DMS 273 treated with DMSO at 0.1 percent for 48 hours (cell line): ENCODE data around the gene CHAF1A.

ENCODE experiments used
- DNase-seq: peaks from one replicate; lab custom pipeline; 2025; lab: John Stamatoyannopoulos, UW

Gene CHAF1A

GRCh38 chr19:4405977-4406376 is 3.5 kb downstream of the CHAF1A start:
- no peak for DNase-seq

- DNase-seq, result no peak
Observed at GRCh38 chr19:4406626-4407025, 4.2 kb downstream of the CHAF1A start.

- DNase-seq, result no peak
Observed at GRCh38 chr19:4409123-4409933, 6.9 kb downstream of the CHAF1A start.

GRCh38 chr19:4413588-4413987 is 11.1 kb downstream of the CHAF1A start:
- no peak for DNase-seq

GRCh38 chr19:4414144-4414799 is 11.8 kb downstream of the CHAF1A start:
- DNase-seq, result no peak

GRCh38 chr19:4414800-4415321 is 12.4 kb downstream of the CHAF1A start:
- peak; percentile 65 for DNase-seq

- DNase-seq, result no peak
Observed at GRCh38 chr19:4415352-4415751, 12.9 kb downstream of the CHAF1A start.

- DNase-seq, result no peak
Observed at GRCh38 chr19:4416268-4416667, 13.8 kb downstream of the CHAF1A start.

- DNase-seq, result no peak
Observed at GRCh38 chr19:4423416-4424126, 21.1 kb downstream of the CHAF1A start.

- DNase-seq, result no peak
Observed at GRCh38 chr19:4425537-4425936, 23.1 kb downstream of the CHAF1A start.

GRCh38 chr19:4428326-4428975 is 26.0 kb downstream of the CHAF1A start:
- no peak for DNase-seq

- no peak for DNase-seq
Observed at GRCh38 chr19:4429256-4429655, 26.8 kb downstream of the CHAF1A start.

GRCh38 chr19:4429771-4430171 is 27.3 kb downstream of the CHAF1A start:
- no peak for DNase-seq

- no peak for DNase-seq
Observed at GRCh38 chr19:4430760-4431159, 28.3 kb downstream of the CHAF1A start.

- DNase-seq, result no peak
Observed at GRCh38 chr19:4431296-4431695, 28.9 kb downstream of the CHAF1A start.

- DNase-seq, result no peak
Observed at GRCh38 chr19:4431808-4432674, 29.6 kb downstream of the CHAF1A start.

GRCh38 chr19:4432918-4433506 is 30.6 kb downstream of the CHAF1A start:
- DNase-seq, result no peak

- no peak for DNase-seq
Observed at GRCh38 chr19:4434391-4434790, 32.0 kb downstream of the CHAF1A start.

- DNase-seq, result no peak
Observed at GRCh38 chr19:4436231-4436630, 33.8 kb downstream of the CHAF1A start.

GRCh38 chr19:4437103-4437502 is 34.7 kb downstream of the CHAF1A start:
- DNase-seq, result no peak

GRCh38 chr19:4439243-4439642 is 36.8 kb downstream of the CHAF1A start:
- no peak for DNase-seq
